Measurements from ENCODE around the gene GRID2. TPM values are rescaled to one million over a fixed set of nuclear protein-coding genes. Genes with fewer than 3 reads are reported as not detected.

The GRID2 gene
- total RNA-seq, 1 donor from 2014 or later, result not detected

DNA sequence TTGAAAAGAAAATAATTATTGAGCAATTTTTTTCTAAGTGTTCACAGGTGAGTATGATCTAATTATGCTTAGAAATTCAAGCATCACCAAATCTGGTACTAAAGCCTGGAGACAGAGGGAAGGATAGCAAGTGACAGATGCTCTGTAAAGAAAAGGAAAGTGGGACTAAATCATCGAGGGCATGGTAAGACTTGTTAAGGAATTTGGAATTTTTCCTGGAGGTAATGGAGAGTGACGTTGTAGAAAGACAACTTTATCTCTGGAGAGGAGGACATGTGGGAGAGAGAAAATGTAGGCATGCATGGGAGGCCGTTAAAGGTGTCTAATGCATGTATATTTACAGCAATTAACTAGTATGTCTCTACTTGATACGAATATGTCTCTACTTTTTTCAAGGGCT, 1191.6 kb downstream of the GRID2 start:
- intact Hi-C loops (cut with micrococcal nuclease), result no loop called here
- Mint-ChIP-seq H3K4me3 (ENCODE audit: low read depth) (no peak overlapping the region), H3K36me3 (ENCODE audit: low read depth) (no peaks in the 10 kb centered on the region), H3K4me1 (ENCODE audit: low read depth) (no peaks in the 10 kb centered on the region), H3K27me3 (ENCODE audit: low read depth) (no peaks in the 10 kb centered on the region), H3K9me3 (peaks cover 7% of the 10 kb centered on the region), H3K27ac (no peak overlapping the region)
- no peak for DNase-seq (ENCODE audit: low spot score)

GRCh38 chr4:93501244-93501643, 1197.5 kb downstream of the GRID2 start:
- DNase-seq (ENCODE audit: low spot score), result no peak
- H3K36me3 Mint-ChIP-seq (ENCODE audit: low read depth), result no peaks in the 10 kb centered on the region
- H3K27ac Mint-ChIP-seq, result no peak overlapping the region
- no peaks in the 10 kb centered on the region for H3K27me3 Mint-ChIP-seq (ENCODE audit: low read depth)
- H3K4me3 Mint-ChIP-seq (ENCODE audit: low read depth), result no peak overlapping the region
- H3K4me1 Mint-ChIP-seq (ENCODE audit: low read depth), result no peaks in the 10 kb centered on the region
- intact Hi-C loops (cut with micrococcal nuclease), result no loop called here
- H3K9me3 Mint-ChIP-seq, result peaks cover 7% of the 10 kb centered on the region

DNA sequence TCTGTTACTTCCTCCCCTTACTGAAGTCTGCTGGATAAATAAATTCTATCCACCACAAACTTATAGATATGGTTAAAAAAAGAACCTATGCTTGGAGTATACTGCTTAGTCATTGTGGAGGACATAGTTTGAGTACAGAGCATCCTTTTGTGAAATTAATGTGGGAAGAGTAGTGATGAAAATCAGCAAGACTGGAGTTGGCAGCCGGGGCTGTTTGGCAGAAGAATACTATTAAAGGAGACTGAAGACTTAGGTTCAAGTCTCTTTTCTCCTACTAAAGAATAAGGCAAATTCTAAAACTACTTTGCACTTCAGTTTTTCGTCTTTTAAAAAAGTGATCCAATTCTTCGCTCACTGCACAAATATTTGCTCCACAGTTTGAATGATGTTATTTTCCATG, 1198.2 kb downstream of the GRID2 start:
- Mint-ChIP-seq H3K4me3 (ENCODE audit: low read depth) (no peak overlapping the region), H3K27ac (no peak overlapping the region), H3K9me3 (peaks cover 7% of the 10 kb centered on the region), H3K36me3 (ENCODE audit: low read depth) (no peaks in the 10 kb centered on the region), H3K4me1 (ENCODE audit: low read depth) (no peaks in the 10 kb centered on the region), H3K27me3 (ENCODE audit: low read depth) (no peaks in the 10 kb centered on the region)
- no peak for DNase-seq (ENCODE audit: low spot score)
- intact Hi-C loops (cut with micrococcal nuclease), result no loop called here

GRCh38 chr4:93502991-93503390, 1199.2 kb downstream of the GRID2 start:
- intact Hi-C loops (cut with micrococcal nuclease), result no loop called here
- H3K4me3 Mint-ChIP-seq (ENCODE audit: low read depth), result no peak overlapping the region
- H3K27me3 Mint-ChIP-seq (ENCODE audit: low read depth), result no peaks in the 10 kb centered on the region
- no peaks in the 10 kb centered on the region for H3K4me1 Mint-ChIP-seq (ENCODE audit: low read depth)
- no peaks in the 10 kb centered on the region for H3K36me3 Mint-ChIP-seq (ENCODE audit: low read depth)
- H3K27ac Mint-ChIP-seq, result no peak overlapping the region
- H3K9me3 Mint-ChIP-seq, result peaks cover 7% of the 10 kb centered on the region
- DNase-seq (ENCODE audit: low spot score), result no peak

GRCh38 chr4:93513851-93514250, 1210.1 kb downstream of the GRID2 start:
- no peaks in the 10 kb centered on the region for H3K27me3 Mint-ChIP-seq (ENCODE audit: low read depth)
- H3K36me3 Mint-ChIP-seq (ENCODE audit: low read depth), result no peaks in the 10 kb centered on the region

DNA sequence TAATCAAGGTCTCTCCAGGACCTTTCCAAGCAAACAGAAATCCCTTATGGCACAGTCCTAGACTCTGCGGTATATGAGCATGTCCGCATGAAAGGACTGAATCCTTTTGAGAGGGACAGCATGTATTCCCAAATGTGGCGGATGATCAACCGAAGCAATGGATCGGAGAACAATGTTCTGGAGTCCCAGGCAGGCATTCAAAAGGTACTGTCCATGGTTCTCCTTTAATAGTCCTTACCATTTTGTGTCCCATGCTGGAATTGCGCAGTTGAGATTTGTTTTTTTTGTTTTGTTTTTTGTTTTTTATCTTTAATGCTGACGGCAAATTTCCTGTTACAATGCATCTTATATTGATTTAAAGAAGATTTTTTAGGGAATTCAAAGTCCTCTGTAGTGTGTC, 1211.4 kb downstream of the GRID2 start:
- Mint-ChIP-seq H3K36me3 (ENCODE audit: low read depth) (no peaks in the 10 kb centered on the region), H3K4me1 (ENCODE audit: low read depth) (no peaks in the 10 kb centered on the region), H3K27ac (no peak overlapping the region), H3K9me3 (peaks cover 3% of the 10 kb centered on the region), H3K4me3 (ENCODE audit: low read depth) (no peak overlapping the region), H3K27me3 (ENCODE audit: low read depth) (no peaks in the 10 kb centered on the region)
- no peak for DNase-seq (ENCODE audit: low spot score)
- intact Hi-C loops (cut with micrococcal nuclease), result no loop called here

More at GRCh38 chr4:93513851-93514250, 1210.1 kb downstream of the GRID2 start:
- no peaks in the 10 kb centered on the region for H3K4me1 Mint-ChIP-seq (ENCODE audit: low read depth)
- intact Hi-C loops (cut with micrococcal nuclease), result no loop called here
- H3K27ac Mint-ChIP-seq, result no peak overlapping the region
- peaks cover 3% of the 10 kb centered on the region for H3K9me3 Mint-ChIP-seq
- no peak for DNase-seq (ENCODE audit: low spot score)
- H3K4me3 Mint-ChIP-seq (ENCODE audit: low read depth), result no peak overlapping the region

- peaks cover 4% of the 10 kb centered on the region for H3K9me3 Mint-ChIP-seq
- H3K4me1 Mint-ChIP-seq (ENCODE audit: low read depth), result no peaks in the 10 kb centered on the region
- no peak for DNase-seq (ENCODE audit: low spot score)
- H3K27me3 Mint-ChIP-seq (ENCODE audit: low read depth), result no peaks in the 10 kb centered on the region
- H3K36me3 Mint-ChIP-seq (ENCODE audit: low read depth), result no peaks in the 10 kb centered on the region
- intact Hi-C loops (cut with micrococcal nuclease), result no loop called here
- H3K27ac Mint-ChIP-seq, result no peak overlapping the region
- H3K4me3 Mint-ChIP-seq (ENCODE audit: low read depth), result no peak overlapping the region
Observed at GRCh38 chr4:93529692-93530372, 1226.1 kb downstream of the GRID2 start.

DNA sequence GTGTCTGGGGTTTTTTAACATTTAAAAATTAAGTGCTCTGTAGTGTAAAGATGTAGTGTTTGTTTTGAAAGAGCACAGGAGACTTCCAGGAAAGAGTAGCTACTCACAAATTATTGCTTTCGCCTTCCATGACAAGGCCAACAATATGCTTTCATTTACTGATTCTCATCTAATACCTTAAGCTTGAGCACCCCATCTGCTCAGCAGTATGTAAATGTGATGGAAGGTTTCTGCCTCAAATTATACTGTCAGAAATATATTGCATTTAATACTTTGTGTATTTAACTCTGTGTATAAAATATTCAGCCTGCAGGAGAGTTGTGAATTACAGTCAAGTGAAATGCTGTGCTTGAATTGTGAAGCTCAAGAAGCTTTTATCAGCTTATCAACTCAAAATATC, 1228.5 kb downstream of the GRID2 start:
- no peaks in the 10 kb centered on the region for H3K4me1 Mint-ChIP-seq (ENCODE audit: low read depth)
- H3K9me3 Mint-ChIP-seq, result peaks cover 14% of the 10 kb centered on the region
- DNase-seq (ENCODE audit: low spot score), result no peak
- intact Hi-C loops (cut with micrococcal nuclease), result no loop called here
- no peak overlapping the region for H3K4me3 Mint-ChIP-seq (ENCODE audit: low read depth)
- no peak overlapping the region for H3K27ac Mint-ChIP-seq
- no peaks in the 10 kb centered on the region for H3K36me3 Mint-ChIP-seq (ENCODE audit: low read depth)
- no peaks in the 10 kb centered on the region for H3K27me3 Mint-ChIP-seq (ENCODE audit: low read depth)

DNA sequence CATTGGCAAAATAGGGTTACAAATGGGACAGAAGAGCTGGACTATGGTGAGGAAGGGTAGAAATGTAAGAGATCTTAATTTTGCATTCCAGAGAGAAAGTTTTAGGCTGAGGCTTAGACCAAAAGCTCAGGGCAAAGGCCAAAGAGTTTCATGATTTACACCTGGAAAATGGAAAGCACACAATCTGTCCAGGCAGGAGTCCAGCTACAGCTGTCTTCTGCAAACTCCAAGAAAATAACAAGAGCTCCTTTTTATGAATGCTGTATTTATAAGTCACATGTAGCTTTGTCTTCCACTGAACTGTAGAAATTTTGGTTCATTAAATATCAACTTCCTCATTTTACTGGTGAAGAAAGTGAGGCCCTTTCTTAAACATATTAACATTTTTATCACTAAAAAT, 1236.8 kb downstream of the GRID2 start:
- no peaks in the 10 kb centered on the region for H3K36me3 Mint-ChIP-seq (ENCODE audit: low read depth)
- intact Hi-C loops (cut with micrococcal nuclease), result no loop called here
- H3K27me3 Mint-ChIP-seq (ENCODE audit: low read depth), result no peaks in the 10 kb centered on the region
- H3K4me3 Mint-ChIP-seq (ENCODE audit: low read depth), result no peak overlapping the region
- H3K27ac Mint-ChIP-seq, result no peak overlapping the region
- no peak for DNase-seq (ENCODE audit: low spot score)
- peaks cover 9% of the 10 kb centered on the region for H3K9me3 Mint-ChIP-seq
- no peaks in the 10 kb centered on the region for H3K4me1 Mint-ChIP-seq (ENCODE audit: low read depth)

DNA sequence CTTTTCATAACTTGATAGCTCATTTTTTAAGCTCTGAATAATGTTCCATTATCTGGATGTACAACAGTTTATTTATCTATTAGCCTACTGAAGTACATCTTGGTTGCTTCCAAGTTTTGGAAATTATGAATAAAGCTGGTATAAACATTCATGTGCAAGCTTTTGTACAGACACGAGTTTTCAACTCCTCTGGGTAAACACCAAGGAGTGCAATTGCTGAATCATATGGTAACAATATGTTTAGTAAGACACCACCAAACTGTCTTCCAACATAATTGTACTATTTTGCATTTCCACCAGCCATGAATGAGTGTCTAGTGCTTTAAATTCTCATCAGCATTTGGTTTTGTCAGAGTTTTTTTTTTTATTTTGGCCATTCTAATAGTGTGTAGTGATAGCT, 1258.1 kb downstream of the GRID2 start:
- Mint-ChIP-seq H3K4me1 (ENCODE audit: low read depth) (no peaks in the 10 kb centered on the region), H3K4me3 (ENCODE audit: low read depth) (no peak overlapping the region), H3K9me3 (peaks cover 10% of the 10 kb centered on the region), H3K27ac (no peak overlapping the region), H3K36me3 (ENCODE audit: low read depth) (no peaks in the 10 kb centered on the region), H3K27me3 (ENCODE audit: low read depth) (no peaks in the 10 kb centered on the region)
- intact Hi-C loops (cut with micrococcal nuclease), result no loop called here
- no peak for DNase-seq (ENCODE audit: low spot score)

DNA sequence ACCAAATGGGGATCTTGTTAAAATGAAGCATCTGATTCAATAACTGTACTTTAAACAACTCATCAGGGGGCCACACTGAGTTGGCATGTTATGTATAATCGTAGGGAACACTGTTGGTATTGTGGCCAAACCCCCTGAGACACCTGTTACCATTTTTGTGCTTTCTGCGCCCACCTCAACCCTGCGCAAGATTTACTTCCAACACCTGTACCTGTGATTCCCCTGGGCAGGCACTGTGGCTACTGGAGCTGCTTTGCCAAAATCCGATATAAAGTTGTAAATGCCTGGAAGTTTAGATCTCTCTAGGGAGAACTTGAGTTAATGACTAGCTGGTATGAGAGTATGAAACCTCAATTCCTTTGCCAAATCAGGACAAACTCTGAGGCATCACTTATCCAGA, 1265.0 kb downstream of the GRID2 start:
- DNase-seq (ENCODE audit: low spot score), result no peak
- H3K4me1 Mint-ChIP-seq (ENCODE audit: low read depth), result no peaks in the 10 kb centered on the region
- H3K9me3 Mint-ChIP-seq, result no peaks in the 10 kb centered on the region
- H3K4me3 Mint-ChIP-seq (ENCODE audit: low read depth), result no peak overlapping the region
- H3K36me3 Mint-ChIP-seq (ENCODE audit: low read depth), result no peaks in the 10 kb centered on the region
- no peak overlapping the region for H3K27ac Mint-ChIP-seq
- intact Hi-C loops (cut with micrococcal nuclease), result no loop called here
- no peaks in the 10 kb centered on the region for H3K27me3 Mint-ChIP-seq (ENCODE audit: low read depth)

DNA sequence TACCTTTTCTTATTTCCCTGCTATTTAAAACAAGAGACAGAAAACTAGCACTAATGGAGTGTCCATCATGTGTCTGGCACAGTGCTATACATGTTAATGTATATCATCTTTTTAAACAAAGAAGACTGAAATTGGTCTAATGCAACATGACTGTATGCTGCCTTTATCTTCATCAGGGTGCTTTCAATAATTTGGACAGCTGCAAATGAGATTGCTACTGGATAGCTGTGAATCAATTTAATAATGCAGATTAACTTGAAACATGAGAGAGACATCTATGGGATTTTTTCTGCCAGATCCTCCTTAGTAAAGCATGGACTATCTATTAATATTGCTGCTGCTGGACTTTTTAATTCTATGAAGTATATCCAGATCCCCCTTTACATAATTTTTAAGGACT, 1269.5 kb downstream of the GRID2 start:
- H3K27me3 Mint-ChIP-seq (ENCODE audit: low read depth), result no peaks in the 10 kb centered on the region
- H3K4me3 Mint-ChIP-seq (ENCODE audit: low read depth), result no peak overlapping the region
- DNase-seq (ENCODE audit: low spot score), result no peak
- H3K9me3 Mint-ChIP-seq, result no peaks in the 10 kb centered on the region
- no peak overlapping the region for H3K27ac Mint-ChIP-seq
- H3K4me1 Mint-ChIP-seq (ENCODE audit: low read depth), result no peaks in the 10 kb centered on the region
- H3K36me3 Mint-ChIP-seq (ENCODE audit: low read depth), result no peaks in the 10 kb centered on the region
- intact Hi-C loops (cut with micrococcal nuclease), result no loop called here

DNA sequence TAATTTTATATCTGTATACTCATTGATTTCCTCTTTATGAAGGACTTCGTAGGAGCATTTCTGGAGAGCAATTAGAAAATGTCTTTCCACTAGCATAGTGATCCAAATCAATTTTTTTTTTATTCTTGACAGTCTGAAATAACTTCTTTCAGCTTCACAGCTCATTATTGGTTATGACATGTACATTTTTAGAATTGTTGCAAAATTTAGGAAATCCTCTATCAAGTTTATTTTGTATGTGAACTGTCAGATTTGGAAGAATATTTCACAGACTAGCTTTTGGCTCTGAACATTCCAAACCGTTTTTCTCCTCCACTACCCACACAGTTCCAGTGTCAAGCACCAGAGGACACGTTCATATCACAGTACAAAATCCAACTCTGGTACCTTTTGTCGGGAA, 1275.2 kb downstream of the GRID2 start:
- no peaks in the 10 kb centered on the region for H3K4me1 Mint-ChIP-seq (ENCODE audit: low read depth)
- H3K4me3 Mint-ChIP-seq (ENCODE audit: low read depth), result no peak overlapping the region
- DNase-seq (ENCODE audit: low spot score), result no peak
- H3K9me3 Mint-ChIP-seq, result peaks cover 12% of the 10 kb centered on the region
- no peak overlapping the region for H3K27ac Mint-ChIP-seq
- no peaks in the 10 kb centered on the region for H3K27me3 Mint-ChIP-seq (ENCODE audit: low read depth)
- H3K36me3 Mint-ChIP-seq (ENCODE audit: low read depth), result no peaks in the 10 kb centered on the region
- intact Hi-C loops (cut with micrococcal nuclease), result no loop called here

DNA sequence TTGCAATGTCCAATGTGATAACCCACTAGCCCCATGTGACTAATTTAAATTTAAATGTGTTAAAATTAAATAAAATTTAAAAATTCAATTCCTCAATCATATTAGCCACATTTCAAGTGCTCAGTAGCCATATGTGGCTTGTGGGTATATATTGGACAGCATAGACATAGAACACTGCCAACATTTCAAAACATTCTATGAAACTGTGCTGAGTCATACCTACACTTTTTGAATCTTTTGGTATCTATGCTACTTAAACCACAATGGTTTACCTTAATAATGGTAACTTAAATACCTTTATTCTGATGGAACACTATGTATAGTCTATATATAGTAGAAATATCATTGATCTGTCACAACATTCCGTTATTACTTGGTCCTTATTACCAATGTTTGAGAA, 1301.4 kb downstream of the GRID2 start:
- intact Hi-C loops (cut with micrococcal nuclease), result no loop called here
- no peaks in the 10 kb centered on the region for H3K27me3 Mint-ChIP-seq (ENCODE audit: low read depth)

More for the DNA sequence above, 1301.4 kb downstream of the GRID2 start:
- Mint-ChIP-seq H3K4me1 (ENCODE audit: low read depth) (no peaks in the 10 kb centered on the region), H3K27ac (no peak overlapping the region), H3K36me3 (ENCODE audit: low read depth) (no peaks in the 10 kb centered on the region), H3K9me3 (peaks cover 11% of the 10 kb centered on the region), H3K4me3 (ENCODE audit: low read depth) (no peak overlapping the region)
- DNase-seq (ENCODE audit: low spot score), result no peak

Data from activated T-helper 2 cell treated with anti-CD3 and anti-CD28 coated beads, Interferon-gamma antibody, Interleukin-2, Interleukin-4, amounts not matched to agents 10 μg/mL and 5 μg/mL and 100 μg/mL, durations not matched to agents 14 hours and 24 hours and 36 hours (primary cell).